ENCODE data around the gene WFS1. TPM values are rescaled to one million over a fixed set of nuclear protein-coding genes. Genes with fewer than 3 reads are reported as not detected.

WFS1 gene
- total and polyA plus RNA-seq, 2 donors (not counting 3 experiments of a cell fraction or from before 2014, with no cell fraction given): 48.2 to 70.0 TPM

GRCh38 chr4:6246170-6246634, 23.4 kb upstream of the WFS1 start:
- Histone ChIP-seq H3K4me1 (ENCODE audit: control insufficient read depth, extremely low read depth, insufficient read depth, low read length) (no peaks in the 10 kb centered on the region), H2AFZ (ENCODE audit: low read depth, low read length) (no peak overlapping the region), H4K20me1 (replicated peaks; ENCODE audit: control insufficient read depth, extremely low read depth, insufficient read depth, low read length) (no peaks in the 10 kb centered on the region), H3K27ac (ENCODE audit: insufficient read depth, low read depth, low read length) (no peak overlapping the region), H3K9ac (replicated peaks; ENCODE audit: extremely low read depth, insufficient read depth, low read length) (no peak overlapping the region), H3K79me2 (ENCODE audit: control insufficient read depth, insufficient read depth, low read length) (no peaks in the 10 kb centered on the region), H3K9me1 (replicated peaks; ENCODE audit: control insufficient read depth, extremely low read depth, insufficient read depth, low read length) (no peaks in the 10 kb centered on the region), H3K4me3 (replicated peaks in 1 of 3; ENCODE audit: insufficient read depth in 1 of 3, low read depth in 1 of 3, low read length in 3 of 3) (no peak overlapping the region), H3K27me3 (ENCODE audit: control insufficient read depth in 2 of 2, insufficient read depth in 2 of 2, low read length in 2 of 2) (peaks cover 6 to 11% of the 10 kb centered on the region in 2 experiments), H3K9me3 (replicated peaks; ENCODE audit: control insufficient read depth, insufficient read depth, low read length) (no peaks in the 10 kb centered on the region), H3K36me3 (ENCODE audit: control insufficient read depth in 2 of 2, extremely low read depth in 1 of 2, insufficient read depth in 2 of 2, low read length in 2 of 2) (no peaks in the 10 kb centered on the region), H3K4me2 (ENCODE audit: insufficient read depth, low read length) (no peak overlapping the region)
- intact Hi-C loops (cut with micrococcal nuclease): no loop called here
- no peak for FAIRE-seq
- BruUV-seq (replicated peaks): no TSS peak
- POLR2A ChIA-PET: no interaction called here
- CTCF ChIA-PET: interaction anchor here (1.1 to 3.3 kb wide), 3 partner anchors 81 to 300 kb away, joined by 3 to 20 read pairs (median 13); no protein-coding TSS in a partner anchor
- TF ChIP-seq CTCF (IDR thresholded peaks at IDR 0.05; ENCODE audit: extremely low read depth in 1 of 2, insufficient read depth in 1 of 2, low read depth in 1 of 2, low read length in 2 of 2): no peak
- TF ChIP-seq MYC (IDR thresholded peaks at IDR 0.05; ENCODE audit: low read depth, low read length): no peak
- TF ChIP-seq MAX (IDR thresholded peaks at IDR 0.05; ENCODE audit: insufficient read depth, insufficient read length): no peak
- no peak for TF ChIP-seq FOS (IDR thresholded peaks at IDR 0.05; ENCODE audit: borderline replicate concordance, insufficient read depth, low read length)
- no peak for TF ChIP-seq POLR2AphosphoS5 (IDR thresholded peaks at IDR 0.05; ENCODE audit: insufficient read depth, low read depth, low read length)
- no peak for DNase-seq (ENCODE audit: low read depth, low spot score)
- dilution Hi-C loops (cut with MboI; ENCODE audit: extremely low pct_ligation_motif_present, low sequenced_read_pairs): no loop called here

GRCh38 chr4:6248394-6248793, 21.3 kb upstream of the WFS1 start:
- Histone ChIP-seq H3K9me1 (replicated peaks; ENCODE audit: control insufficient read depth, extremely low read depth, insufficient read depth, low read length) (no peaks in the 10 kb centered on the region), H4K20me1 (replicated peaks; ENCODE audit: control insufficient read depth, extremely low read depth, insufficient read depth, low read length) (no peaks in the 10 kb centered on the region), H3K4me3 (replicated peaks in 1 of 3; ENCODE audit: insufficient read depth in 1 of 3, low read depth in 1 of 3, low read length in 3 of 3) (no peak overlapping the region), H3K9ac (replicated peaks; ENCODE audit: extremely low read depth, insufficient read depth, low read length) (no peak overlapping the region), H3K4me2 (ENCODE audit: insufficient read depth, low read length) (no peak overlapping the region), H3K27ac (ENCODE audit: insufficient read depth, low read depth, low read length) (no peak overlapping the region), H3K36me3 (ENCODE audit: control insufficient read depth in 2 of 2, extremely low read depth in 1 of 2, insufficient read depth in 2 of 2, low read length in 2 of 2) (no peaks in the 10 kb centered on the region), H3K27me3 (ENCODE audit: control insufficient read depth in 2 of 2, insufficient read depth in 2 of 2, low read length in 2 of 2) (peaks cover 6 to 11% of the 10 kb centered on the region in 2 experiments), H3K4me1 (ENCODE audit: control insufficient read depth, extremely low read depth, insufficient read depth, low read length) (no peaks in the 10 kb centered on the region), H3K9me3 (replicated peaks; ENCODE audit: control insufficient read depth, insufficient read depth, low read length) (no peaks in the 10 kb centered on the region), H2AFZ (ENCODE audit: low read depth, low read length) (no peak overlapping the region), H3K79me2 (ENCODE audit: control insufficient read depth, insufficient read depth, low read length) (no peaks in the 10 kb centered on the region)
- no TSS peak for BruUV-seq (replicated peaks)
- DNase-seq (ENCODE audit: low read depth, low spot score): no peak
- POLR2A ChIA-PET: no interaction called here
- intact Hi-C loops (cut with micrococcal nuclease): no loop called here
- TF ChIP-seq POLR2A (IDR thresholded peaks at IDR 0.05; ENCODE audit: low read depth, low read length) (no peak), MYC (IDR thresholded peaks at IDR 0.05; ENCODE audit: low read depth, low read length) (no peak), FOS (IDR thresholded peaks at IDR 0.05; ENCODE audit: borderline replicate concordance, insufficient read depth, low read length) (no peak), MAX (IDR thresholded peaks at IDR 0.05; ENCODE audit: insufficient read depth, insufficient read length) (no peak), GATA2 (IDR thresholded peaks at IDR 0.05; ENCODE audit: insufficient read depth, insufficient read length, low read depth, low read length) (no peak), JUN (IDR thresholded peaks at IDR 0.05; ENCODE audit: borderline replicate concordance, insufficient read depth, insufficient read length, low read depth) (no peak), EZH2 (IDR thresholded peaks at IDR 0.05; ENCODE audit: borderline replicate concordance, low read depth, low read length, severe bottlenecking) (no peak), POLR2AphosphoS5 (IDR thresholded peaks at IDR 0.05; ENCODE audit: insufficient read depth, low read depth, low read length) (no peak), CTCF (IDR thresholded peaks at IDR 0.05; ENCODE audit: extremely low read depth in 1 of 2, insufficient read depth in 1 of 2, low read depth in 1 of 2, low read length in 2 of 2) (no peak)
- CTCF ChIA-PET: interaction anchor here (4.0 to 8.9 kb wide), 3 partner anchors 13 to 300 kb away, joined by 125 to 808 read pairs (median 151); no protein-coding TSS in a partner anchor
- FAIRE-seq: no peak
- dilution Hi-C loops (cut with MboI; ENCODE audit: extremely low pct_ligation_motif_present, low sequenced_read_pairs): no loop called here
